B cell (primary cell): ENCODE results near the gene ACR.

Source experiments
- CTCF ChIP-seq: fragments of 200-600 bp; IDR thresholded peaks from one replicate; pipeline ENCODE4 v1.8.0; 2022; ENCODE audit warnings: antibody characterized with exemption, mild to moderate bottlenecking
- EZH2 ChIP-seq: IDR thresholded peaks from 2 replicates; pipeline ENCODE4 v1.6.1; 2012; ENCODE audit warnings: borderline replicate concordance, low read depth, mild to moderate bottlenecking, moderate library complexity, low read length; ENCODE audit not compliant: insufficient read depth, poor library complexity, severe bottlenecking

DNA sequence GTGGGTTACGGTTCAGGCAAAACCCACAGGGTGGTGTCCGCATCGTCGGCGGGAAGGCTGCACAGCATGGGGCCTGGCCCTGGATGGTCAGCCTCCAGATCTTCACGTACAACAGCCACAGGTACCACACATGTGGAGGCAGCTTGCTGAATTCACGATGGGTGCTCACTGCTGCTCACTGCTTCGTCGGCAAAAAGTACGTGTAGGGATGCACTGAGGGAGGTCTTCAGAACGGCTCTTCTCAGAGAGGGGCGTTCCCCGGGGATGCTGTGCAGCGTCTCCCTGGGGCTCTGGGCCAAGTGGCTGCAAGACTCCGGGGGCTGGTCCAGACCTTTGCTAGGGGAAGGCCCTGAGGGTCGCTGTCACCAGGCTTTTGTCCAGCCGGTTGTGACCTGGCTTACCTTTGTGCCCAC, 1.3 kb downstream of the ACR start:
- TF ChIP-seq CTCF (no peak), EZH2 (no peak)
